Ovary (tissue), 3 donors: ENCODE results near the gene THADA.

Experiments used
- CTCF ChIP-seq, 3 donors: fragments of 450-650 bp in 2 of 3; fragments of 200-600 bp in 1 of 3; IDR thresholded peaks; one replicate each; pipeline versions ENCODE4 v1.5.1 to v1.8.0; 2016 to 2022; ENCODE audit warnings: antibody characterized with exemption in 3 of 3, mild to moderate bottlenecking in 1 of 3
- EP300 ChIP-seq: sonication (generic); formaldehyde crosslinking; IDR thresholded peaks from one replicate; pipeline ENCODE4 v1.6.1; 2017; ENCODE audit warnings: antibody characterized with exemption
- POLR2A ChIP-seq: fragments of 450-650 bp; IDR thresholded peaks from one replicate; pipeline ENCODE4 v1.6.1; 2017; ENCODE audit warnings: antibody characterized with exemption, mild to moderate bottlenecking, moderate library complexity
- donor health status: DM: no; HTN: no; CAD: no.

DNA sequence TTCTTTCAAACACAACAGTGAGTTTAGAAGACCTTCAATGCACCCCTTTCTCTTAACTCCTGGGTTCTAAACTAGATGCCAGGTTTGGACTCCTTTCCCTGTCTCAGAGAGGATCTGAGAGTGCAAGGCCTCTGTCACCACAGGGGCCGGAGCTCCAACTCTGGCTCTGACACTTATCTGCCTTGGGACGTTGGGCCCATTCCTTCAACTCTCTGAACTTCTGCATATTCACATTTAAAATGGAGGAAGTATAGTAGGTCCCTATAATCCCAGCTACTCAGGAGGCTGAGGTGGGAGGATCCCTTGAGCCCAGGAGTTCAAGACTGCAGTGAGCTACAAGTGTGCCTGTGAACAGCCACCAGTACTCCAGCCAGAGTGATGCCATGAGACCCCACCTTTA, 325.4 kb downstream of the THADA start:
- TF ChIP-seq POLR2A: no peak
- TF ChIP-seq CTCF (IDR thresholded peaks at IDR 0.05): no peak
- TF ChIP-seq EP300: no peak
